Nephron (organoid): Measurements from ENCODE around the gene MORN5.

Experiments
- H3K27ac Mint-ChIP-seq, 3 experiments: 2 replicates each; pipeline ENCODE4 v1.8.0; 2020; ENCODE audit warnings: mixed read lengths in 3 of 3, mild to moderate bottlenecking in 2 of 3, moderate library complexity in 1 of 3
- H3K27me3 Mint-ChIP-seq: 2 replicates; pipeline ENCODE4 v1.8.0; 2021; ENCODE audit warnings: low read depth, mild to moderate bottlenecking, moderate library complexity, mixed read lengths
- H3K36me3 Mint-ChIP-seq: 2 replicates; pipeline ENCODE4 v1.8.0; 2020; ENCODE audit warnings: low read depth, mixed read lengths
- H3K4me1 Mint-ChIP-seq: 2 replicates; pipeline ENCODE4 v1.8.0; 2020; ENCODE audit warnings: mixed read lengths
- H3K4me3 Mint-ChIP-seq, 3 experiments: 2 replicates each; pipeline ENCODE4 v1.8.0; 2020; ENCODE audit warnings: mild to moderate bottlenecking in 3 of 3, mixed read lengths in 3 of 3, moderate library complexity in 2 of 3
- H3K9me3 Mint-ChIP-seq: 2 replicates; pipeline ENCODE4 v1.8.0; 2020; ENCODE audit warnings: mixed read lengths
- TF ChIP-seq, protein P1 (sequence below), 3 experiments: fragments of 200-600 bp; sonication (generic); IDR thresholded peaks; one replicate each; pipeline ENCODE4 v1.5.0; 2021; ENCODE audit warnings: antibody characterized with exemption in 3 of 3; ENCODE audit not compliant: unreplicated experiment in 3 of 3

Gene MORN5

GRCh38 chr9:122119721-122120120, 40.0 kb upstream of the MORN5 start:
- Mint-ChIP-seq H3K4me1 (peaks cover 18% of the 10 kb centered on the region), H3K9me3 (no peaks in the 10 kb centered on the region), H3K27ac (no peak overlapping the region), H3K4me3 (no peak overlapping the region), H3K27me3 (peaks cover 26% of the 10 kb centered on the region), H3K36me3 (no peaks in the 10 kb centered on the region)
- TF ChIP-seq, protein P1, sequence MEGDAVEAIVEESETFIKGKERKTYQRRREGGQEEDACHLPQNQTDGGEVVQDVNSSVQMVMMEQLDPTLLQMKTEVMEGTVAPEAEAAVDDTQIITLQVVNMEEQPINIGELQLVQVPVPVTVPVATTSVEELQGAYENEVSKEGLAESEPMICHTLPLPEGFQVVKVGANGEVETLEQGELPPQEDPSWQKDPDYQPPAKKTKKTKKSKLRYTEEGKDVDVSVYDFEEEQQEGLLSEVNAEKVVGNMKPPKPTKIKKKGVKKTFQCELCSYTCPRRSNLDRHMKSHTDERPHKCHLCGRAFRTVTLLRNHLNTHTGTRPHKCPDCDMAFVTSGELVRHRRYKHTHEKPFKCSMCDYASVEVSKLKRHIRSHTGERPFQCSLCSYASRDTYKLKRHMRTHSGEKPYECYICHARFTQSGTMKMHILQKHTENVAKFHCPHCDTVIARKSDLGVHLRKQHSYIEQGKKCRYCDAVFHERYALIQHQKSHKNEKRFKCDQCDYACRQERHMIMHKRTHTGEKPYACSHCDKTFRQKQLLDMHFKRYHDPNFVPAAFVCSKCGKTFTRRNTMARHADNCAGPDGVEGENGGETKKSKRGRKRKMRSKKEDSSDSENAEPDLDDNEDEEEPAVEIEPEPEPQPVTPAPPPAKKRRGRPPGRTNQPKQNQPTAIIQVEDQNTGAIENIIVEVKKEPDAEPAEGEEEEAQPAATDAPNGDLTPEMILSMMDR (IDR thresholded peaks at IDR 0.05; ENCODE audit: unreplicated experiment in 3 of 3), result no peak

DNA sequence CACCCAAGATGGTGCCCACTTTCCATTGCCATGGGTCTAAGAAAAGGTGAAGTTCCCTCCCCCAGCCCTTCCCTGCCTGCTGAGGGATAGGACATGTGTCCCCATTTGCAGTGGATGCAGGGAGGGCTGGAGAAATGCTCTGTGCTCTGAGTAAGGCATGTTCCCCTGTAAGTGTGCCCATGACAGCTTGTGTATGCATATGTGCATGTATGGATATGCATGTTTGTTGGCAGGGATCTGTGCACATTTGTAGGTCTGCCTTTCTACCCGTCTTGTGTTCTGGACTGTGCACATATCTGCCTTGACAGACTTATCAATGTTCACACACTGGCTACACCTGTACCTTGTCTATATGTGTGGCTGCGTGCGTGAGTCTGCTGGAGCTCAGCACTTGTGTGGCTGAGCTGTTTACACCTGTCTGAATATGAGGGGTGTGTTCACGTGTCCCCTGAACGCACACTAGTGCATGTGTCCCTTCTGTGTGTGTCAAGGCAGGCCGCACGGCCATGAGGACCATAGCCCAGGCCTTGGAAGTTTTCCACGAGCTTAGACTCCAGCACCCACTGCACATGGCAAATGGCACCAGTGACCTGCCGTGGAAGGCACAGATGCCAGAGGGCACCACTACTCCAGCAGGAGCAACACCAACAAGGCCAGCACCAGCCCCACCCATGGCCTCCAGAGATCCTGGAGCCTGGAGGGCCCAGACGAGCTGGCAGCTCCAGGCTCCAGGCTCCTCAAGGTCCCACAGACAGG, 39.2 kb upstream of the MORN5 start:
- H3K4me1 Mint-ChIP-seq, result peaks cover 21% of the 10 kb centered on the region
- H3K27me3 Mint-ChIP-seq, result peaks cover 28% of the 10 kb centered on the region
- H3K36me3 Mint-ChIP-seq, result no peaks in the 10 kb centered on the region
- H3K9me3 Mint-ChIP-seq, result no peaks in the 10 kb centered on the region
- no peak overlapping the region for H3K4me3 Mint-ChIP-seq
- H3K27ac Mint-ChIP-seq, result no peak overlapping the region
- TF ChIP-seq, protein P1 (IDR thresholded peaks at IDR 0.05; ENCODE audit: unreplicated experiment in 3 of 3), result no peak

DNA sequence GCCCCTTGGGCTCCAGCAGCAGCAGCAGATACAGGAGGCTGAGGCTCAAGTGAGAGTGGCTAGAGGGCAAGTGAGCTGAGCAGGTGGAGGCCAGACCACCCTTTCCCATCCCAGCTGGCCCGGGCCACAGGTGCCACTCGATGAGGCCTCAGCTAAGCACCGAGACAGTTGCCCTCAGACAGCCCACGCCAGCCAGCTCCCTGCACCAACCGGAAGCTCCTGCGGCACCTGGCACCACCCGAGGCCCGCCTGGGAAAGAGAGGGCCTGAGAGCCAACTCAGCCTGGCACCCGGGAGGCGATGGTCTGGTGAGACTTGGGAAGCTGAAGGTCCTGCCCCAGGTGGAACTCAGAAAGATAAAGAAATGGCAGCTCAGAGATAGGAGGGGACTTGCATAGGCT, 38.3 kb upstream of the MORN5 start:
- TF ChIP-seq, protein P1 (IDR thresholded peaks at IDR 0.05; ENCODE audit: unreplicated experiment in 3 of 3), result no peak
- Mint-ChIP-seq H3K4me3 (no peak overlapping the region), H3K4me1 (peaks cover 22% of the 10 kb centered on the region), H3K36me3 (no peaks in the 10 kb centered on the region), H3K27me3 (peaks cover 35% of the 10 kb centered on the region), H3K27ac (no peak overlapping the region), H3K9me3 (no peaks in the 10 kb centered on the region)

DNA sequence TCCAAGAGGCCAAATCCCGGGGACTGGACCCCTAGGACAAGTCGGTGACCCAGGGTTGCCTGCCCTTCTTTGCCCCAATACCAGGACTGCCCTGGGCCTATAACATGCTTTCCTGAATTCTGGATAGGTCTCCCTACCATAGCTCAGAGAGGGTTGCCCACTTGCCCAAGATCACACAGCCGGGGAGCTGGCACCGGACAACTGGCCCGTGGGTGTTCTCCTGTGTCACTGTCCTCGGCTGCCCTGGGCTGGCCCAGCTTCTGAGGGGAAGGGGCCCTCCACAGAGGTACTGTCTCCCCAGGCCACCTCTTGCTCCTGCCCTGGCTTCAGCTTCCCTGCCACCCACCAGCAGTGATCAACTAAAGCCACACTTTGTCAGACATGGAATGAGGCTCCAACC, 37.8 kb upstream of the MORN5 start:
- Mint-ChIP-seq H3K27ac (no peak overlapping the region), H3K36me3 (no peaks in the 10 kb centered on the region), H3K27me3 (peaks cover 40% of the 10 kb centered on the region), H3K9me3 (no peaks in the 10 kb centered on the region), H3K4me1 (peaks cover 25% of the 10 kb centered on the region), H3K4me3 (no peak overlapping the region)
- TF ChIP-seq, protein P1 (IDR thresholded peaks at IDR 0.05; ENCODE audit: unreplicated experiment in 3 of 3), result no peak

GRCh38 chr9:122122468-122122867, 37.2 kb upstream of the MORN5 start:
- Mint-ChIP-seq H3K9me3 (no peaks in the 10 kb centered on the region), H3K27ac (no peak overlapping the region), H3K36me3 (no peaks in the 10 kb centered on the region), H3K4me1 (peaks cover 25% of the 10 kb centered on the region), H3K27me3 (peaks cover 45% of the 10 kb centered on the region), H3K4me3 (no peak overlapping the region)
- TF ChIP-seq, protein P1 (IDR thresholded peaks at IDR 0.05; ENCODE audit: unreplicated experiment in 3 of 3), result no peak
